Measurements from ENCODE around the gene DPP6. TPM values are rescaled to one million over a fixed set of nuclear protein-coding genes. Genes with fewer than 3 reads are reported as not detected.

Gene DPP6
- total RNA-seq, 2 experiments from 2014 or later: not detected

DNA sequence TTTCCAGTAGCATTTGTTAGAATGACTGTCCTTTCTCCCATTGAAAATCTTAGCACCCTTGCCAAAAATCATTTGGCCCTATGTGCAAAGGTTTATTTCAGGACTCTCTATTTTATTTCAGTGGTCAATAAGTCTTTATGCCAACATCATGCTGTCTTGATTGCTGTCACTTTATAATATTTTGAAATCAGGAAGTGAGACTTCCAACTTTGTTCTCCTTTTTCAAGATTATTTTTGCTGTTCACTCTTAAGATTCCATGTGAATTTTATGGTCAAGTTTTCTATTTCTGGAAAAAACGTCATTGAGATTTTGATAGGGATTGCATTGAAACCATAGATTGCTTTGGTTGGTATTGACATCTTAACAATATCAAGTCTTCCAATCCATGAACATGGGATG lies 885.6 kb downstream of the DPP6 start:
- Histone ChIP-seq H3K9me2 (ENCODE audit: insufficient read depth, low read length) (no peaks in the 10 kb centered on the region), H3K36me3 (ENCODE audit: insufficient read depth, low read length) (peaks cover 19% of the 10 kb centered on the region), H4K20me1 (ENCODE audit: insufficient read depth, low read length) (no peaks in the 10 kb centered on the region), H3K27ac (ENCODE audit: low read depth, low read length, poor library complexity, severe bottlenecking) (no peak overlapping the region), H3K4me2 (ENCODE audit: low read length) (no peak overlapping the region), H3K4me3 (ENCODE audit: low read depth, low read length, poor library complexity, severe bottlenecking) (no peak overlapping the region), H3K79me2 (ENCODE audit: insufficient read depth, low read depth, low read length) (no peaks in the 10 kb centered on the region), H2AFZ (ENCODE audit: low read length) (no peak overlapping the region), H3K9me3 (ENCODE audit: low read length) (peaks cover 36% of the 10 kb centered on the region), H3K4me1 (ENCODE audit: insufficient read depth, low read length, poor library complexity, severe bottlenecking) (no peaks in the 10 kb centered on the region)
- no peak for DNase-seq (ENCODE audit: low spot score)
- ChIA-PET POLR2A (no interaction called here), CTCF (ENCODE audit: unreplicated experiment) (no interaction called here)
- no peak for TF ChIP-seq EZH2phosphoT487 (IDR thresholded peaks at IDR 0.05; ENCODE audit: borderline replicate concordance, low read depth, low read length)
- TF ChIP-seq, protein P1, sequence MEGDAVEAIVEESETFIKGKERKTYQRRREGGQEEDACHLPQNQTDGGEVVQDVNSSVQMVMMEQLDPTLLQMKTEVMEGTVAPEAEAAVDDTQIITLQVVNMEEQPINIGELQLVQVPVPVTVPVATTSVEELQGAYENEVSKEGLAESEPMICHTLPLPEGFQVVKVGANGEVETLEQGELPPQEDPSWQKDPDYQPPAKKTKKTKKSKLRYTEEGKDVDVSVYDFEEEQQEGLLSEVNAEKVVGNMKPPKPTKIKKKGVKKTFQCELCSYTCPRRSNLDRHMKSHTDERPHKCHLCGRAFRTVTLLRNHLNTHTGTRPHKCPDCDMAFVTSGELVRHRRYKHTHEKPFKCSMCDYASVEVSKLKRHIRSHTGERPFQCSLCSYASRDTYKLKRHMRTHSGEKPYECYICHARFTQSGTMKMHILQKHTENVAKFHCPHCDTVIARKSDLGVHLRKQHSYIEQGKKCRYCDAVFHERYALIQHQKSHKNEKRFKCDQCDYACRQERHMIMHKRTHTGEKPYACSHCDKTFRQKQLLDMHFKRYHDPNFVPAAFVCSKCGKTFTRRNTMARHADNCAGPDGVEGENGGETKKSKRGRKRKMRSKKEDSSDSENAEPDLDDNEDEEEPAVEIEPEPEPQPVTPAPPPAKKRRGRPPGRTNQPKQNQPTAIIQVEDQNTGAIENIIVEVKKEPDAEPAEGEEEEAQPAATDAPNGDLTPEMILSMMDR (conservative IDR thresholded peaks at IDR 0.05; ENCODE audit: low read length): no peak
- intact Hi-C loops (cut with micrococcal nuclease; ENCODE audit: unreplicated experiment): no loop called here
- no TSS peak for BruUV-seq (replicated peaks)

DNA sequence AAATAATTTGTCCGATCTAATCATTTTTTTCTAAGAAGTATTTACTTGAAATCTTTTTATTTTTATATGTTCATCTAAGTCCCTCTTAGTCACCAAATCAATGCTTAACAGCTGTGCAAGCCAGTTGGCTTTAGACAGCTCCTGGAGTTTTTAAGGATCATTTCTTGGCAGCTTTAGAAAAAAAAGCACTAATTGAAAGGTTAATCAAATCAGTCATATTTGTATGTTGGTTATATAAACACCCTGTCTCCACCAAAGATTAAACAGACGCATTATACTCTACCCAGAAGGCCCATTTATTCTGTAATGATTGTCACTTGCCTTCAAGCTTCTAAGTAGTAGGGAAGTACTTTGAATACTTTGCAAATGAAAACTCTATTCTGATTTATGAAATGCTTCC lies 890.5 kb downstream of the DPP6 start:
- Histone ChIP-seq H3K9me3 (ENCODE audit: low read length) (no peaks in the 10 kb centered on the region), H3K36me3 (ENCODE audit: insufficient read depth, low read length) (peaks cover 66% of the 10 kb centered on the region), H4K20me1 (ENCODE audit: insufficient read depth, low read length) (no peaks in the 10 kb centered on the region), H3K4me1 (ENCODE audit: insufficient read depth, low read length, poor library complexity, severe bottlenecking) (no peaks in the 10 kb centered on the region), H2AFZ (ENCODE audit: low read length) (no peak overlapping the region), H3K79me2 (ENCODE audit: insufficient read depth, low read depth, low read length) (no peaks in the 10 kb centered on the region), H3K9me2 (ENCODE audit: insufficient read depth, low read length) (no peaks in the 10 kb centered on the region), H3K27ac (ENCODE audit: low read depth, low read length, poor library complexity, severe bottlenecking) (no peak overlapping the region), H3K4me2 (ENCODE audit: low read length) (no peak overlapping the region), H3K4me3 (ENCODE audit: low read depth, low read length, poor library complexity, severe bottlenecking) (no peak overlapping the region)
- no peak for DNase-seq (ENCODE audit: low spot score)
- no peak for TF ChIP-seq EZH2phosphoT487 (IDR thresholded peaks at IDR 0.05; ENCODE audit: borderline replicate concordance, low read depth, low read length)
- TF ChIP-seq, protein P1 (conservative IDR thresholded peaks at IDR 0.05; ENCODE audit: low read length): no peak
- CTCF ChIA-PET (ENCODE audit: unreplicated experiment): no interaction called here
- intact Hi-C loops (cut with micrococcal nuclease; ENCODE audit: unreplicated experiment): no loop called here
- no TSS peak for BruUV-seq (replicated peaks)
- POLR2A ChIA-PET: interaction anchor here (0.6 kb wide), 1 partner anchor 10 kb away, joined by 4 read pairs; no protein-coding TSS in a partner anchor
